Measurements from ENCODE around the gene TP53. TPM values are rescaled to one million over a fixed set of nuclear protein-coding genes. Genes with fewer than 3 reads are reported as not detected.
A peak's percentile ranks its signal among the peaks of the same experiment; 100 is the strongest.

Gene TP53
- total and polyA plus RNA-seq, 9 of the 15 experiments (the other 6 are each of a cell fraction or from before 2014, with no cell fraction given) = 2.8 to 14.0 (median 7.1) TPM

DNA sequence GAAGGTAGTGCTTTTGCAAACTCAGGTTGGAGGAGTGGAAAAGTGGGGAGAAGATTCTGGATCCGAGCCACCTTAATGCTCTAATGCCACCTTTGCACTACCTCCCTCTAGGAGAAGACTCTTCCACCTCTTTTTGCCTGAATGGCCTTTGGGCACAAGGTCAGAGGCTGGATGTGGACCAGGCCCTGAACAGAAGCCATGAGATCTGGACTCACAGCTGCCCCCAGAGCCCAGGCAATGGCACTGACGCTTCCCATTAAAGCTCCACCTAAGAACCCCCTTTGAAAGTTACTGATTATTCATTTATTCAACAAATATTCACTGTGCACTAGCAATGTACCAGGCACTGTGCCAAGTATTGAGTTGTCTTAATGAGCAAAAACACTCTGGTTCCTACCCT lies 54.2 kb downstream of the TP53 start:
- H2AFZ ChIP-seq (ENCODE audit: low read depth, low read length) = no peak overlapping the region
- 19% methylated on average over 2 of the region's 2 CpGs for WGBS (ENCODE audit: insufficient coverage, low coverage, missing lambda C conversion rate)
- POLR2A ChIA-PET = interaction anchor here (0.6 to 1.0 kb wide), 3 partner anchors 54 to 257 kb away, joined by 3 to 7 read pairs (median 3); partner anchors contain the start of gene TP53
- BruUV-seq (replicated peaks) = no TSS peak
- H3K4me3 ChIP-seq = no peak overlapping the region
- H3K27ac ChIP-seq (ENCODE audit: extremely low read depth, low read depth, low read length) = no peak overlapping the region
- H3K9ac ChIP-seq (ENCODE audit: insufficient read depth in 1 of 2, low read depth in 2 of 2, low read length in 2 of 2) = no peak overlapping the region
- H3K79me2 ChIP-seq (ENCODE audit: control insufficient read depth, insufficient read depth, low read length) = no peaks in the 10 kb centered on the region
- FAIRE-seq (no peak), ATAC-seq (0 out of 3 replicates have a peak, but pooled peaks have one; percentile 35), DNase-seq (ENCODE audit: extremely low read depth in 1 of 4, low spot score in 3 of 4) (no peak)
- CTCF ChIA-PET (ENCODE audit: low intra/inter-chr PET ratio) = interaction anchor here (1.1 to 2.9 kb wide), 3 partner anchors 55 to 85 kb away, joined by 3 to 18 read pairs (median 5); partner anchors contain the start of genes DNAH2, TP53 and WRAP53
- no peaks in the 10 kb centered on the region for H4K20me1 ChIP-seq (replicated peaks; ENCODE audit: control insufficient read depth, insufficient read depth, low read length)
- H3K4me1 ChIP-seq (replicated peaks in 1 of 2; ENCODE audit: control insufficient read depth in 2 of 2, insufficient read depth in 2 of 2, low read length in 2 of 2) = peaks cover 0 to 8% of the 10 kb centered on the region in 2 experiments; a peak in 3 of 5 replicates
- H3K36me3 ChIP-seq (ENCODE audit: control insufficient read depth, insufficient read depth, low read length) = no peaks in the 10 kb centered on the region
- no peaks in the 10 kb centered on the region for H3K27me3 ChIP-seq (ENCODE audit: control insufficient read depth in 2 of 2, insufficient read depth in 2 of 2, low read length in 2 of 2)
- H3K9me1 ChIP-seq (ENCODE audit: control insufficient read depth, insufficient read depth, low read length) = no peaks in the 10 kb centered on the region
- in situ Hi-C loops (cut with MboI) = loop anchor here (5.0 kb wide), 1 partner anchor 54 kb away; the partner anchor contains the start of genes TP53 and WRAP53
- intact Hi-C loops (cut with micrococcal nuclease) = no loop called here
- TF ChIP-seq FUS (optimal IDR thresholded peaks at IDR 0.05; ENCODE audit: low read depth, low read length) (no peak), ZNF589 (CRISPR knock-in tag; IDR thresholded peaks at IDR 0.05; ENCODE audit: low read depth) (no peak)
- no peak overlapping the region for H3K4me2 ChIP-seq (ENCODE audit: insufficient read depth, low read length)
- no peaks in the 10 kb centered on the region for H3K9me3 ChIP-seq (replicated peaks; ENCODE audit: control insufficient read depth, insufficient read depth, low read depth, low read length)

DNA sequence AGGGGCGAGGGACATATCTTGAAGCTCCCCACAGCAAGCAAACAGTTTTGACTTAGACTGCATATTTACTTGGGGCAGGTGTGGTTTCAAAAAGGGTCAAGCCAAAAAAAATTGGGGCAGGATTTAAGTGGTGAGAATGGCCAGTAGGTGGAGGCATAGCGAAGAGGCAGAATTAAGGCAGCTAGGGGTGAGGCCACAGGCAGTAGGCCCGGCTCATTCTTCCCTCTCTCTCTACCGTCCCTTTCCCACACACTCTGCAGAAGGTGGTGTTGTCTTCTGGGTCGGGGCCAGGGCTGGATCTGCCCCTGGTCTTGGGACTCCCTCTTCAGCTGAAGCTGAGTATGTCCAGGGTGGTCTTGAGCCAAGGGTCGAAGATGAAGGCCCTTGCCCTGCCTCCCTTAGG lies 54.8 kb downstream of the TP53 start:
- Histone ChIP-seq H4K20me1 (replicated peaks; ENCODE audit: control insufficient read depth, insufficient read depth, low read length) (no peaks in the 10 kb centered on the region), H3K4me2 (ENCODE audit: insufficient read depth, low read length) (no peak overlapping the region), H3K9ac (ENCODE audit: insufficient read depth in 1 of 2, low read depth in 2 of 2, low read length in 2 of 2) (peak overlapping the region in 1 of 2 experiments; percentile 8; a peak in 1 of 4 replicates), H3K9me1 (ENCODE audit: control insufficient read depth, insufficient read depth, low read length) (no peaks in the 10 kb centered on the region), H3K27ac (ENCODE audit: extremely low read depth, low read depth, low read length) (no peak overlapping the region), H2AFZ (ENCODE audit: low read depth, low read length) (peak overlapping the region; percentile 51), H3K27me3 (ENCODE audit: control insufficient read depth in 2 of 2, insufficient read depth in 2 of 2, low read length in 2 of 2) (no peaks in the 10 kb centered on the region), H3K79me2 (ENCODE audit: control insufficient read depth, insufficient read depth, low read length) (no peaks in the 10 kb centered on the region), H3K36me3 (ENCODE audit: control insufficient read depth, insufficient read depth, low read length) (no peaks in the 10 kb centered on the region), H3K4me1 (replicated peaks in 1 of 2; ENCODE audit: control insufficient read depth in 2 of 2, insufficient read depth in 2 of 2, low read length in 2 of 2) (peaks cover 0 to 13% of the 10 kb centered on the region in 2 experiments; a peak in 3 of 5 replicates), H3K4me3 (no peak overlapping the region), H3K9me3 (replicated peaks; ENCODE audit: control insufficient read depth, insufficient read depth, low read depth, low read length) (no peaks in the 10 kb centered on the region)
- WGBS (ENCODE audit: insufficient coverage, low coverage, missing lambda C conversion rate) = 21% methylated on average over 5 of the region's 6 CpGs
- ATAC-seq (peak; percentile 84), DNase-seq (ENCODE audit: extremely low read depth in 1 of 4, low spot score in 3 of 4) (peak; percentile 48 to 68 (median 55)), FAIRE-seq (peak; percentile 73)
- intact Hi-C loops (cut with micrococcal nuclease) = no loop called here
- CTCF ChIA-PET (ENCODE audit: low intra/inter-chr PET ratio) = interaction anchor here (0.8 to 1.3 kb wide), 4 partner anchors 18 to 85 kb away, joined by 3 to 5 read pairs (median 4); partner anchors contain the start of genes DNAH2, FXR2 and TP53
- in situ Hi-C loops (cut with MboI) = loop anchor here (5.0 kb wide), 1 partner anchor 55 kb away; the partner anchor contains the start of genes TP53 and WRAP53
- no TSS peak for BruUV-seq (replicated peaks)
- POLR2A ChIA-PET = interaction anchor here (0.6 to 1.0 kb wide), 2 partner anchors 9 to 55 kb away, joined by 4 to 7 read pairs; partner anchors contain the start of gene TP53
- TF ChIP-seq SREBF2 (CRISPR knock-in tag; IDR thresholded peaks at IDR 0.05) = no peak
- no peak for TF ChIP-seq U2AF1 (optimal IDR thresholded peaks at IDR 0.05; ENCODE audit: low read depth, low read length)
- TF ChIP-seq, protein P1, sequence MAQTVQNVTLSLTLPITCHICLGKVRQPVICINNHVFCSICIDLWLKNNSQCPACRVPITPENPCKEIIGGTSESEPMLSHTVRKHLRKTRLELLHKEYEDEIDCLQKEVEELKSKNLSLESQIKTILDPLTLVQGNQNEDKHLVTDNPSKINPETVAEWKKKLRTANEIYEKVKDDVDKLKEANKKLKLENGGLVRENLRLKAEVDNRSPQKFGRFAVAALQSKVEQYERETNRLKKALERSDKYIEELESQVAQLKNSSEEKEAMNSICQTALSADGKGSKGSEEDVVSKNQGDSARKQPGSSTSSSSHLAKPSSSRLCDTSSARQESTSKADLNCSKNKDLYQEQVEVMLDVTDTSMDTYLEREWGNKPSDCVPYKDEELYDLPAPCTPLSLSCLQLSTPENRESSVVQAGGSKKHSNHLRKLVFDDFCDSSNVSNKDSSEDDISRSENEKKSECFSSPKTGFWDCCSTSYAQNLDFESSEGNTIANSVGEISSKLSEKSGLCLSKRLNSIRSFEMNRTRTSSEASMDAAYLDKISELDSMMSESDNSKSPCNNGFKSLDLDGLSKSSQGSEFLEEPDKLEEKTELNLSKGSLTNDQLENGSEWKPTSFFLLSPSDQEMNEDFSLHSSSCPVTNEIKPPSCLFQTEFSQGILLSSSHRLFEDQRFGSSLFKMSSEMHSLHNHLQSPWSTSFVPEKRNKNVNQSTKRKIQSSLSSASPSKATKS (CRISPR knock-in tag; IDR thresholded peaks at IDR 0.05) = no peak
- TF ChIP-seq, protein P2, sequence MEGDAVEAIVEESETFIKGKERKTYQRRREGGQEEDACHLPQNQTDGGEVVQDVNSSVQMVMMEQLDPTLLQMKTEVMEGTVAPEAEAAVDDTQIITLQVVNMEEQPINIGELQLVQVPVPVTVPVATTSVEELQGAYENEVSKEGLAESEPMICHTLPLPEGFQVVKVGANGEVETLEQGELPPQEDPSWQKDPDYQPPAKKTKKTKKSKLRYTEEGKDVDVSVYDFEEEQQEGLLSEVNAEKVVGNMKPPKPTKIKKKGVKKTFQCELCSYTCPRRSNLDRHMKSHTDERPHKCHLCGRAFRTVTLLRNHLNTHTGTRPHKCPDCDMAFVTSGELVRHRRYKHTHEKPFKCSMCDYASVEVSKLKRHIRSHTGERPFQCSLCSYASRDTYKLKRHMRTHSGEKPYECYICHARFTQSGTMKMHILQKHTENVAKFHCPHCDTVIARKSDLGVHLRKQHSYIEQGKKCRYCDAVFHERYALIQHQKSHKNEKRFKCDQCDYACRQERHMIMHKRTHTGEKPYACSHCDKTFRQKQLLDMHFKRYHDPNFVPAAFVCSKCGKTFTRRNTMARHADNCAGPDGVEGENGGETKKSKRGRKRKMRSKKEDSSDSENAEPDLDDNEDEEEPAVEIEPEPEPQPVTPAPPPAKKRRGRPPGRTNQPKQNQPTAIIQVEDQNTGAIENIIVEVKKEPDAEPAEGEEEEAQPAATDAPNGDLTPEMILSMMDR (IDR thresholded peaks at IDR 0.05 in 2 of 3, conservative IDR thresholded peaks at IDR 0.05 in 1 of 3; ENCODE audit: insufficient read depth in 2 of 3, low read depth in 1 of 3, low read length in 3 of 3) = peak; percentile 65 to 76 (median 71)
- TF ChIP-seq ESRRB (CRISPR knock-in tag; IDR thresholded peaks at IDR 0.05; ENCODE audit: borderline replicate concordance) = no peak
- TF ChIP-seq TOE1 (IDR thresholded peaks at IDR 0.05; ENCODE audit: borderline replicate concordance) = no peak
- TF ChIP-seq TOE1 (CRISPR knock-in tag; IDR thresholded peaks at IDR 0.05; ENCODE audit: borderline replicate concordance, low read depth) = no peak
